OCI-LY1 (cell line): ENCODE results near the gene PAPSS1.

Experiments
- CTCF ChIP-seq: fragments of 200-600 bp; sonication (generic), shearing (Covaris generic); IDR thresholded peaks from 2 replicates; pipeline ENCODE4 v1.5.1; 2017; ENCODE audit warnings: mild to moderate bottlenecking, antibody characterized with exemption, low read length, moderate library complexity, mixed read lengths
- EZH2 ChIP-seq: fragments of 200-600 bp; sonication (generic), shearing (Covaris generic); IDR thresholded peaks from 2 replicates; pipeline ENCODE4 v1.8.0; 2017; ENCODE audit warnings: borderline replicate concordance, mixed run types, mild to moderate bottlenecking, antibody characterized with exemption, low read length, moderate library complexity, mixed read lengths

- TF ChIP-seq CTCF (no peak), EZH2 (no peak)
Measured at GRCh38 chr4:107616838-107617389, 103.1 kb downstream of the PAPSS1 start.
